Kidney (tissue), 14 donors: ENCODE data around the gene TAGAP. TPM values are rescaled to one million over a fixed set of nuclear protein-coding genes. Genes with fewer than 3 reads are reported as not detected.

Source experiments
- DNase-seq, 5 donors: peaks; one replicate each; pipeline ENCODE4 v3.0.0-alpha.2; 2013 to 2020
- FAIRE-seq: peaks from 2 replicates; lab custom pipeline; 2012; peaks lifted over from hg19 to GRCh38; lab: Jason Lieb, UNC
- H3K27ac ChIP-seq, 2 donors: one replicate each; pipeline ENCODE4 v1.7.0; 2013; ENCODE audit warnings: low read depth in 2 of 2, low read length in 2 of 2, inconsistent platforms in 1 of 2
- H3K27me3 ChIP-seq: one replicate; pipeline ENCODE4 v1.7.1; 2013; ENCODE audit warnings: low read length, inconsistent platforms; ENCODE audit not compliant: control insufficient read depth, insufficient read depth
- H3K36me3 ChIP-seq, 3 donors: one replicate each; pipeline versions ENCODE4 v1.7.0 to v1.7.1; 2013; ENCODE audit warnings: low read length in 3 of 3, control low read depth in 1 of 3, inconsistent platforms in 1 of 3; ENCODE audit not compliant: insufficient read depth in 3 of 3, control insufficient read depth in 2 of 3
- H3K4me1 ChIP-seq, 3 donors: one replicate each; pipeline versions ENCODE4 v1.7.0 to v1.7.1; 2013; ENCODE audit warnings: low read length in 3 of 3, inconsistent platforms in 1 of 3, low read depth in 1 of 3; ENCODE audit not compliant: control insufficient read depth in 2 of 3, insufficient read depth in 2 of 3
- H3K4me3 ChIP-seq, 3 donors: one replicate each; pipeline versions ENCODE4 v1.7.0 to v1.8.1; 2013; ENCODE audit warnings: low read length in 3 of 3, control low read depth in 1 of 3, inconsistent platforms in 1 of 3
- H3K9ac ChIP-seq, 3 donors: one replicate each; pipeline versions ENCODE4 v1.7.0 to v1.7.1; 2013; ENCODE audit warnings: low read length in 3 of 3, control low read depth in 1 of 3, inconsistent platforms in 1 of 3
- H3K9me3 ChIP-seq, 3 donors: one replicate each; pipeline versions ENCODE4 v1.7.0 to v1.7.1; 2013; ENCODE audit warnings: low read length in 3 of 3, control low read depth in 1 of 3, inconsistent platforms in 1 of 3; ENCODE audit not compliant: control insufficient read depth in 2 of 3, insufficient read depth in 1 of 3
- CTCF ChIP-seq: IDR thresholded peaks from 3 replicates; pipeline ENCODE4 v1.5.1; 2012; ENCODE audit warnings: mild to moderate bottlenecking, moderate library complexity, borderline replicate concordance; ENCODE audit not compliant: insufficient read depth; ENCODE audit errors: extremely low read depth
- intact Hi-C: fragments of 100-400 bp; cut with DNase I; formaldehyde crosslinking; loops from one replicate; pipeline ENCODE4 v1.11.1; 2022
- polyA plus RNA-seq: library from polyadenylated mRNA; stranded (reverse); fragments of 350-450 nt; fragmentation: Illumina TruSeq; extraction: RNeasy Lipid Tissue Mini Kit (QIAGEN cat#74804); gene quantifications from one replicate; pipeline ENCODE4 v1.2.3, GENCODE V29; 2014; ENCODE audit warnings: low read depth, low replicate concordance; ENCODE audit not compliant: insufficient read depth
- total RNA-seq: library from RNA; stranded (reverse); fragmentation: NEBNext Ultra II Directional; extraction: Animal tissue kit (Norgen Biotek cat#: 25700); gene quantifications from one replicate; pipeline ENCODE4 v1.2.1, GENCODE V29; 2021
- donor health status: control.
- donor health status: control.
- donor health status: control.
- donor health status: control.
- donor health status: control.
- donor health status: DM: yes; HTN: yes; CAD: no.
- donor health status: Normal renal cell carcinoma (clear cell type).

Gene TAGAP
- total and polyA plus RNA-seq, 2 donors from 2014 or later, result 0.45 to 8.8 TPM

GRCh38 chr6:159065759-159066329 lies 21.1 kb upstream of the TAGAP start:
- Histone ChIP-seq H3K4me1 (peaks cover 0 to 3% (median 0%) of the 10 kb centered on the region in 3 donors), H3K27me3 (no peaks in the 10 kb centered on the region), H3K4me3 (no peak overlapping the region), H3K36me3 (no peaks in the 10 kb centered on the region), H3K9ac (no peak overlapping the region), H3K9me3 (no peaks in the 10 kb centered on the region), H3K27ac (no peak overlapping the region)
- FAIRE-seq (no peak), DNase-seq (peak in 3 of 5 donors; percentile 38 to 89 (median 63))
- TF ChIP-seq CTCF, result no peak
- intact Hi-C loops, result no loop called here

- Histone ChIP-seq H3K27ac (no peak overlapping the region), H3K9ac (no peak overlapping the region), H3K4me1 (peaks cover 0 to 3% (median 0%) of the 10 kb centered on the region in 3 donors), H3K36me3 (no peaks in the 10 kb centered on the region), H3K27me3 (no peaks in the 10 kb centered on the region), H3K4me3 (no peak overlapping the region), H3K9me3 (no peaks in the 10 kb centered on the region)
- intact Hi-C loops, result no loop called here
- FAIRE-seq, result no peak
- no peak for DNase-seq
- TF ChIP-seq CTCF, result no peak
Measured at GRCh38 chr6:159065091-159065490, 20.3 kb upstream of the TAGAP start.

GRCh38 chr6:159064477-159064876 lies 19.7 kb upstream of the TAGAP start:
- TF ChIP-seq CTCF, result no peak

GRCh38 chr6:159063549-159063948 lies 18.8 kb upstream of the TAGAP start:
- intact Hi-C loops, result no loop called here
- no peak for TF ChIP-seq CTCF
- H3K9me3 ChIP-seq, result no peaks in the 10 kb centered on the region
- H3K4me3 ChIP-seq, result no peak overlapping the region
- DNase-seq, result no peak
- H3K9ac ChIP-seq, result no peak overlapping the region
- peaks cover 0 to 3% (median 0%) of the 10 kb centered on the region in 3 donors for H3K4me1 ChIP-seq
- FAIRE-seq, result no peak
- no peaks in the 10 kb centered on the region for H3K36me3 ChIP-seq
- H3K27me3 ChIP-seq, result no peaks in the 10 kb centered on the region
- peak overlapping the region in 1 of 2 donors; percentile 23 for H3K27ac ChIP-seq

More at GRCh38 chr6:159064477-159064876, 19.7 kb upstream of the TAGAP start:
- Histone ChIP-seq H3K27ac (no peak overlapping the region), H3K27me3 (no peaks in the 10 kb centered on the region), H3K4me3 (no peak overlapping the region), H3K36me3 (no peaks in the 10 kb centered on the region), H3K4me1 (peaks cover 0 to 3% (median 0%) of the 10 kb centered on the region in 3 donors), H3K9me3 (no peaks in the 10 kb centered on the region), H3K9ac (no peak overlapping the region)
- intact Hi-C loops, result no loop called here
- DNase-seq (no peak), FAIRE-seq (no peak)
